Mucosa of descending colon (tissue), 3 donors: ENCODE data around the gene ABCB8. TPM values are rescaled to one million over a fixed set of nuclear protein-coding genes. Genes with fewer than 3 reads are reported as not detected.

Source experiments
- ATAC-seq: fragments of 200-7000 bp; cut with Tn5 transposase; one replicate; pipeline ENCODE4 v1.9.1; 2020; ENCODE audit warnings: mild to moderate bottlenecking, moderate library complexity
- DNase-seq, 3 donors: peaks; one replicate each; pipeline ENCODE4 v3.0.0-alpha.2; 2020
- H3K36me3 ChIP-seq: fragments of 200-600 bp; one replicate; pipeline ENCODE4 v1.8.0; 2021; ENCODE audit warnings: low read depth, mild to moderate bottlenecking
- H3K4me1 ChIP-seq: fragments of 200-600 bp; one replicate; pipeline ENCODE4 v1.8.0; 2021; ENCODE audit warnings: low read depth, mild to moderate bottlenecking
- H3K4me3 ChIP-seq: fragments of 200-600 bp; one replicate; pipeline ENCODE4 v1.8.0; 2021; ENCODE audit warnings: mild to moderate bottlenecking
- H3K9me3 ChIP-seq: fragments of 200-600 bp; one replicate; pipeline ENCODE4 v1.8.0; 2021; ENCODE audit warnings: mild to moderate bottlenecking
- intact Hi-C, 2 donors: fragments of 100-400 bp; cut with DNase I in 1 of 2; cut with micrococcal nuclease in 1 of 2; formaldehyde crosslinking; loops; one replicate each; pipeline versions ENCODE4 v1.11.0 to v1.11.1; 2022; cut with DNase I, micrococcal nuclease
- total RNA-seq, 3 donors: library from RNA; stranded (reverse); fragmentation: NEBNext Ultra II Directional in 2 of 3; extraction: Animal tissue kit (Norgen Biotek cat#: 25700) in 2 of 3; gene quantifications; one replicate each; pipeline versions ENCODE4 v1.2.1 to v1.2.4, GENCODE V29; 2021 to 2023
- TF ChIP-seq, protein P1 (sequence below): fragments of 200-600 bp; IDR thresholded peaks from one replicate; pipeline ENCODE4 v1.8.0; 2022; ENCODE audit warnings: antibody characterized with exemption, mild to moderate bottlenecking
- donor health status: DM: no; HTN: no; CAD: no; lungs with moderate emphysema.
- donor health status: DM: no; HTN: no; CAD: no.
- donor health status: DM: no; HTN: yes; CAD: no.

ABCB8 gene
- total RNA-seq, 3 donors from 2014 or later, result 40.1 to 44.9 (median 41.8) TPM

DNA sequence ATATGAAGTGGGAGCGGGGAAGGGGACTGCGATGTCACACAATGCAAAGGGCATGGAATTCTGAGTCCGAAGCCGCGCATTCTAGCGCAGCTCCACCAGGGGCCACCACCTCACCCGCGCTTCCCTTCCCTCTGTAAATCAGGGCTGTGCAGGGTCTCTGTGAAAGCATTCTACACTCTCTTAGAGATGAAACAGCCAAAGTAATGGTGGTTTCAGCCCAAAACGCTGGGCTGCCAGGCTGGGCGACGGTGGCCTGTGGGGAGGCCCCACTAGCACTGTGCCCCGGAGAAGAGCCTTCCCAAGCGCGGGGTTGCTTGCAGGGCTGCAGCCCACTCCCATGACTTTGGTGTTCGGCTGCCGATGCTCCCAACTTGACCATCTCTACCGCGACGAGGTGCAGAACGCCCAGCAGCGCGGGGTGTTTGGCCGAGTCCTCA lies 15.3 kb upstream of the ABCB8 start:
- intact Hi-C loops, result no loop called here
- H3K9me3 ChIP-seq, result no peaks in the 10 kb centered on the region
- TF ChIP-seq, protein P1, sequence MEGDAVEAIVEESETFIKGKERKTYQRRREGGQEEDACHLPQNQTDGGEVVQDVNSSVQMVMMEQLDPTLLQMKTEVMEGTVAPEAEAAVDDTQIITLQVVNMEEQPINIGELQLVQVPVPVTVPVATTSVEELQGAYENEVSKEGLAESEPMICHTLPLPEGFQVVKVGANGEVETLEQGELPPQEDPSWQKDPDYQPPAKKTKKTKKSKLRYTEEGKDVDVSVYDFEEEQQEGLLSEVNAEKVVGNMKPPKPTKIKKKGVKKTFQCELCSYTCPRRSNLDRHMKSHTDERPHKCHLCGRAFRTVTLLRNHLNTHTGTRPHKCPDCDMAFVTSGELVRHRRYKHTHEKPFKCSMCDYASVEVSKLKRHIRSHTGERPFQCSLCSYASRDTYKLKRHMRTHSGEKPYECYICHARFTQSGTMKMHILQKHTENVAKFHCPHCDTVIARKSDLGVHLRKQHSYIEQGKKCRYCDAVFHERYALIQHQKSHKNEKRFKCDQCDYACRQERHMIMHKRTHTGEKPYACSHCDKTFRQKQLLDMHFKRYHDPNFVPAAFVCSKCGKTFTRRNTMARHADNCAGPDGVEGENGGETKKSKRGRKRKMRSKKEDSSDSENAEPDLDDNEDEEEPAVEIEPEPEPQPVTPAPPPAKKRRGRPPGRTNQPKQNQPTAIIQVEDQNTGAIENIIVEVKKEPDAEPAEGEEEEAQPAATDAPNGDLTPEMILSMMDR, result no peak
- no peak for ATAC-seq
- no peaks in the 10 kb centered on the region for H3K36me3 ChIP-seq
- H3K4me3 ChIP-seq, result no peak overlapping the region
- DNase-seq, result peak in 1 of 3 donors; percentile 41
- H3K4me1 ChIP-seq, result peaks cover 11% of the 10 kb centered on the region

DNA sequence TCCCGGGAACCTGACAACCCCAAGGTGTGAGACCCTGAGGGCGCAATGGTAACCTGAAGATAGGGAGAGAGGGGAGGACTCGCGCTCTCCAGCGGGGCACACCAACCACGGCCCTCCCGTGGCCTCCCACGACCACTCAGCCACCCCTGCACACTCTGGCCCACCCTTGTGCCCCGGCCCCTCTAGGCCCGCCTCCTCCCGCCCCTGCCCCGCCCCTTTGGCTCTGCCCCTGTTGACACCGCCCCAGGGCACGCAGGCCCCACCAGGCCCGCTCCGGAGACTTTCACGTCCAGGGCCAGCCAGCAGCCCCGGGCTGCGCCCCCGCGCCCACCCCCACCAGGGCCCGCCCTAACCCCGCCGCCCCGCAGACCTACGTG lies 14.9 kb upstream of the ABCB8 start:
- Histone ChIP-seq H3K4me3 (no peak overlapping the region), H3K9me3 (no peaks in the 10 kb centered on the region), H3K36me3 (no peaks in the 10 kb centered on the region), H3K4me1 (peaks cover 15% of the 10 kb centered on the region)
- TF ChIP-seq, protein P1, result no peak
- intact Hi-C loops, result no loop called here
- DNase-seq (no peak), ATAC-seq (no peak)

DNA sequence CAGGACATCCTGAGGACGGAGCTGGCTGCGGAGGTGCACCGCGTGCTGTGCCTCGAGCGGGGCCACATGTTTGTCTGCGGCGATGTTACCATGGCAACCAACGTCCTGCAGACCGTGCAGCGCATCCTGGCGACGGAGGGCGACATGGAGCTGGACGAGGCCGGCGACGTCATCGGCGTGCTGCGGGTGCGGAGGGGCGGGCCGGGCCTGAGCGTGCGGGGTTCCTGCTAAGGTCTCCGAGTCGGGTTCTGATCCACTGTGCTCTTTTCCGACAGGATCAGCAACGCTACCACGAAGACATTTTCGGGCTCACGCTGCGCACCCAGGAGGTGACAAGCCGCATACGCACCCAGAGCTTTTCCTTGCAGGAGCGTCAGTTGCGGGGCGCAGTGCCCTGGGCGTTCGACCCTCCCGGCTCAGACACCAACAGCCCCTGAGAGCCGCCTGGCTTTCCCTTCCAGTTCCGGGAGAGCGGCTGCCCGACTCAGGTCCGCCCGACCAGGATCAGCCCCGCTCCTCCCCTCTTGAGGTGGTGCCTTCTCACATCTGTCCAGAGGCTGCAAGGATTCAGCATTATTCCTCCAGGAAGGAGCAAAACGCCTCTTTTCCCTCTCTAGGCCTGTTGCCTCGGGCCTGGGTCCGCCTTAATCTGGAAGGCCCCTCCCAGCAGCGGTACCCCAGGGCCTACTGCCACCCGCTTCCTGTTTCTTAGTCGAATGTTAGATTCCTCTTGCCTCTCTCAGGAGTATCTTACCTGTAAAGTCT lies 14.3 kb upstream of the ABCB8 start:
- ATAC-seq (peak; percentile 32), DNase-seq (peak; percentile 68 to 91 (median 78))
- H3K9me3 ChIP-seq, result no peaks in the 10 kb centered on the region
- intact Hi-C loops, result no loop called here
- no peaks in the 10 kb centered on the region for H3K36me3 ChIP-seq
- TF ChIP-seq, protein P1, result no peak
- H3K4me1 ChIP-seq, result peaks cover 20% of the 10 kb centered on the region
- no peak overlapping the region for H3K4me3 ChIP-seq

GRCh38 chr7:151014950-151015349 lies 13.3 kb upstream of the ABCB8 start:
- ATAC-seq, result peak; percentile 23
- no peak for DNase-seq
- H3K4me1 ChIP-seq, result peaks cover 23% of the 10 kb centered on the region
- intact Hi-C loops, result no loop called here
- H3K9me3 ChIP-seq, result no peaks in the 10 kb centered on the region
- TF ChIP-seq, protein P1, result no peak
- H3K36me3 ChIP-seq, result no peaks in the 10 kb centered on the region
- H3K4me3 ChIP-seq, result no peak overlapping the region

- intact Hi-C loops, result no loop called here
- DNase-seq (no peak), ATAC-seq (no peak)
- Histone ChIP-seq H3K9me3 (no peaks in the 10 kb centered on the region), H3K4me1 (peaks cover 22% of the 10 kb centered on the region), H3K4me3 (no peak overlapping the region), H3K36me3 (no peaks in the 10 kb centered on the region)
- TF ChIP-seq, protein P1, result no peak
Measured at GRCh38 chr7:151015967-151016366, 12.3 kb upstream of the ABCB8 start.
